Right lobe of liver (tissue), 4 donors: ENCODE results near the gene UBN1.

Experiments
- CTCF ChIP-seq, 4 donors: fragments of 200-600 bp in 3 of 4; fragments of 450-650 bp in 1 of 4; IDR thresholded peaks; one replicate each; pipeline versions ENCODE4 v1.5.1 to v1.8.0; 2016 to 2022; ENCODE audit warnings: antibody characterized with exemption in 4 of 4, mild to moderate bottlenecking in 2 of 4
- POLR2A ChIP-seq: fragments of 450-650 bp; IDR thresholded peaks from one replicate; pipeline ENCODE4 v1.6.1; 2017; ENCODE audit warnings: antibody characterized with exemption, mild to moderate bottlenecking
- donor health status: DM: no; HTN: no; CAD: no.
- donor health status: DM: no; HTN: no; CAD: no.
- donor health status: DM: no; HTN: yes; CAD: no.

GRCh38 chr16:4803898-4804762 is 43.2 kb upstream of the UBN1 start:
- TF ChIP-seq CTCF (IDR thresholded peaks at IDR 0.05): no peak
- TF ChIP-seq POLR2A: no peak
